Neuron (in vitro differentiated cells): ENCODE results near the gene DNTT.
"Not testable (repeated sequence)": the region's sequence is repeated elsewhere in the genome, so short reads cannot be mapped to it uniquely, and the experiment has no call there.

Source experiments
- H2AFZ ChIP-seq: one replicate; pipeline ENCODE4 v1.6.1; 2013; ENCODE audit warnings: low read depth, mild to moderate bottlenecking, inconsistent platforms, low read length, moderate library complexity
- H3K27me3 ChIP-seq: one replicate; pipeline ENCODE4 v1.6.1; 2013; ENCODE audit warnings: low read length; ENCODE audit not compliant: insufficient read depth
- H3K36me3 ChIP-seq: one replicate; pipeline ENCODE4 v1.6.1; 2013; ENCODE audit warnings: low read length; ENCODE audit not compliant: insufficient read depth
- H3K4me1 ChIP-seq: one replicate; pipeline ENCODE4 v1.6.1; 2013; ENCODE audit warnings: low read length; ENCODE audit not compliant: insufficient read depth
- H3K4me3 ChIP-seq: 2 replicates; pipeline ENCODE4 v1.5.1; 2013; ENCODE audit warnings: mild to moderate bottlenecking, low read length, moderate library complexity
- H3K9me3 ChIP-seq: one replicate; pipeline ENCODE4 v1.6.1; 2013; ENCODE audit warnings: low read length

The DNTT gene

GRCh38 chr10:96301616-96302015 lies 2.6 kb upstream of the DNTT start:
- peaks cover 7% of the 10 kb centered on the region for H3K27me3 ChIP-seq
- H2AFZ ChIP-seq, result no peak overlapping the region
- H3K4me3 ChIP-seq, result no peak overlapping the region
- peaks cover 4% of the 10 kb centered on the region for H3K4me1 ChIP-seq
- no peaks in the 10 kb centered on the region for H3K9me3 ChIP-seq
- no peaks in the 10 kb centered on the region for H3K36me3 ChIP-seq

- Histone ChIP-seq H2AFZ (no peak overlapping the region), H3K4me3 (no peak overlapping the region), H3K36me3 (no peaks in the 10 kb centered on the region), H3K27me3 (peaks cover 5% of the 10 kb centered on the region), H3K4me1 (peaks cover 16% of the 10 kb centered on the region), H3K9me3 (no peaks in the 10 kb centered on the region)
Observed at GRCh38 chr10:96305019-96305418, 785 bp downstream of the DNTT start.

- no peaks in the 10 kb centered on the region for H3K36me3 ChIP-seq
- H2AFZ ChIP-seq, result no peak overlapping the region
- H3K4me3 ChIP-seq, result no peak overlapping the region
- peaks cover 18% of the 10 kb centered on the region for H3K4me1 ChIP-seq
- H3K27me3 ChIP-seq, result peaks cover 2% of the 10 kb centered on the region
- H3K9me3 ChIP-seq, result no peaks in the 10 kb centered on the region
Observed at GRCh38 chr10:96306516-96306915, 2.3 kb downstream of the DNTT start.

GRCh38 chr10:96308854-96309253 lies 4.6 kb downstream of the DNTT start:
- H3K9me3 ChIP-seq, H3K4me3 ChIP-seq, H3K36me3 ChIP-seq, H3K27me3 ChIP-seq, H2AFZ ChIP-seq: not testable (repeated sequence)
- H3K4me1 ChIP-seq, result peaks cover 17% of the 10 kb centered on the region

- Histone ChIP-seq H2AFZ (no peak overlapping the region), H3K9me3 (no peaks in the 10 kb centered on the region), H3K4me1 (peaks cover 17% of the 10 kb centered on the region), H3K4me3 (no peak overlapping the region), H3K27me3 (no peaks in the 10 kb centered on the region), H3K36me3 (no peaks in the 10 kb centered on the region)
Observed at GRCh38 chr10:96309628-96310320, 5.5 kb downstream of the DNTT start.

- Histone ChIP-seq H3K36me3 (no peaks in the 10 kb centered on the region), H2AFZ (no peak overlapping the region), H3K27me3 (no peaks in the 10 kb centered on the region), H3K4me1 (peaks cover 17% of the 10 kb centered on the region), H3K9me3 (no peaks in the 10 kb centered on the region), H3K4me3 (no peak overlapping the region)
Observed at GRCh38 chr10:96310321-96310669, 6.1 kb downstream of the DNTT start.

- H3K4me1 ChIP-seq, result peaks cover 17% of the 10 kb centered on the region
- H3K36me3 ChIP-seq, result no peaks in the 10 kb centered on the region
- no peak overlapping the region for H2AFZ ChIP-seq
- no peaks in the 10 kb centered on the region for H3K9me3 ChIP-seq
- no peaks in the 10 kb centered on the region for H3K27me3 ChIP-seq
- no peak overlapping the region for H3K4me3 ChIP-seq
Observed at GRCh38 chr10:96311180-96311715, 7.0 kb downstream of the DNTT start.

GRCh38 chr10:96313344-96313743 lies 9.1 kb downstream of the DNTT start:
- no peaks in the 10 kb centered on the region for H3K9me3 ChIP-seq
- peaks cover 17% of the 10 kb centered on the region for H3K4me1 ChIP-seq
- H3K27me3 ChIP-seq, result no peaks in the 10 kb centered on the region
- no peak overlapping the region for H3K4me3 ChIP-seq
- no peak overlapping the region for H2AFZ ChIP-seq
- H3K36me3 ChIP-seq, result no peaks in the 10 kb centered on the region

- no peak overlapping the region for H3K4me3 ChIP-seq
Observed at GRCh38 chr10:96317067-96317833, 13.0 kb downstream of the DNTT start.

GRCh38 chr10:96319754-96320474 lies 15.7 kb downstream of the DNTT start:
- Histone ChIP-seq H3K27me3 (peaks cover 18% of the 10 kb centered on the region), H3K4me1 (no peaks in the 10 kb centered on the region)

More at GRCh38 chr10:96317067-96317833, 13.0 kb downstream of the DNTT start:
- Histone ChIP-seq H3K36me3 (no peaks in the 10 kb centered on the region), H3K4me1 (no peaks in the 10 kb centered on the region), H2AFZ (no peak overlapping the region), H3K9me3 (no peaks in the 10 kb centered on the region), H3K27me3 (no peaks in the 10 kb centered on the region)

GRCh38 chr10:96321822-96322221 lies 17.6 kb downstream of the DNTT start:
- Histone ChIP-seq H3K4me1 (no peaks in the 10 kb centered on the region), H3K36me3 (no peaks in the 10 kb centered on the region), H3K9me3 (no peaks in the 10 kb centered on the region), H3K27me3 (peaks cover 18% of the 10 kb centered on the region), H2AFZ (no peak overlapping the region), H3K4me3 (no peak overlapping the region)

More at GRCh38 chr10:96319754-96320474, 15.7 kb downstream of the DNTT start:
- no peaks in the 10 kb centered on the region for H3K9me3 ChIP-seq
- H3K36me3 ChIP-seq, result no peaks in the 10 kb centered on the region
- H2AFZ ChIP-seq, result no peak overlapping the region
- H3K4me3 ChIP-seq, result no peak overlapping the region

- H3K27me3 ChIP-seq, result peaks cover 18% of the 10 kb centered on the region
- no peaks in the 10 kb centered on the region for H3K36me3 ChIP-seq
- H3K4me3 ChIP-seq, result no peak overlapping the region
- no peak overlapping the region for H2AFZ ChIP-seq
- H3K4me1 ChIP-seq, result no peaks in the 10 kb centered on the region
- no peaks in the 10 kb centered on the region for H3K9me3 ChIP-seq
Observed at GRCh38 chr10:96322275-96322674, 18.0 kb downstream of the DNTT start.

- Histone ChIP-seq H3K36me3 (no peaks in the 10 kb centered on the region), H3K9me3 (no peaks in the 10 kb centered on the region), H3K27me3 (peaks cover 18% of the 10 kb centered on the region), H3K4me3 (no peak overlapping the region), H3K4me1 (no peaks in the 10 kb centered on the region), H2AFZ (no peak overlapping the region)
Observed at GRCh38 chr10:96324447-96324846, 20.2 kb downstream of the DNTT start.
